GM21423 (cell line): ENCODE results near the gene PLCL1.

ENCODE experiments used
- ATAC-seq: cut with Tn5 transposase; IDR thresholded peaks from one replicate; pipeline ENCODE4 v1.9.1; 2021; ENCODE audit warnings: mild to moderate bottlenecking, moderate library complexity; ENCODE audit not compliant: unreplicated experiment

PLCL1 gene

DNA sequence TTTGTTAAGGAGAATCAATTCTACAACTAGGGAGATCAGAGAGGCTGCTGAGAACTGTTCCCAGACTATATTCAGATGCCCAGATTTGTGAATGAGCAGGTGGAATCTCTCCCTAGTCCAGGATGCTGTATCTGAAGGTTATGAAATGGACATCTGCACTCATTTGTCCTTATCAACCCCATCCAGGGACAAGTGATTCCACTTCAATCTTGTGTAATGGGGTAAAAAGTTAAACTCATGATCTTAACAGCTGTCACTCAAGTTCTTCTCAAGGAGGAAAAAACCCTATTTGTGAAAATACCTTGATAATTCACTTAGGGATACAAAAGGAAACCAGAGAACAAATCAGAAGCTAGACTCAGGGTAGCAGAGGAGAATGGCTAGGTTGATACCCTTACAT is 144.8 kb downstream of the PLCL1 start:
- ATAC-seq: no peak

- ATAC-seq: no peak
These were observed 145.6 kb downstream of the PLCL1 start for GRCh38 chr2:197950006-197950405.

DNA sequence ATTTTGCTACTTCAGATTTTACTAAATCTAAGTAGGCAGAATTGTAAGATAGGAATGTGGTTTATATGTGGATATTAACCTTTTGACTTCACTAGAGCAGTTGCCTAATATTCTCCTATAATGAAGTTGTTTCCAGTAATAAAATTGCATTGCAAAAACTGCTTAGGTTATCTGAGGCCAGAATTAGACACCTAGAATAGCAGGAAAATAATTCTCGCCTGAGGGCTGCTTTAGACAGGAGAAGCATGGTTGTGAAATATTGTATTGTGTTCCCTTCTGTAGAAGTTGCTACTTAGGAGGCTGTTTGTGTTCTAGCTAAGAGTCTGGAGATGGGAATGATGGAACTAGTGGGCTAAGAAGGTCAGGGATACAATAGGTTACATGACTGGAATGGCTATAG is 146.3 kb downstream of the PLCL1 start:
- no peak for ATAC-seq

- ATAC-seq: no peak
These were observed 148.3 kb downstream of the PLCL1 start for GRCh38 chr2:197952540-197953202.

- no peak for ATAC-seq
These were observed 149.9 kb downstream of the PLCL1 start for GRCh38 chr2:197954328-197954727.

GRCh38 chr2:197958592-197959150 is 154.3 kb downstream of the PLCL1 start:
- ATAC-seq: no peak

- ATAC-seq: no peak
These were observed 155.0 kb downstream of the PLCL1 start for GRCh38 chr2:197959383-197959782.

DNA sequence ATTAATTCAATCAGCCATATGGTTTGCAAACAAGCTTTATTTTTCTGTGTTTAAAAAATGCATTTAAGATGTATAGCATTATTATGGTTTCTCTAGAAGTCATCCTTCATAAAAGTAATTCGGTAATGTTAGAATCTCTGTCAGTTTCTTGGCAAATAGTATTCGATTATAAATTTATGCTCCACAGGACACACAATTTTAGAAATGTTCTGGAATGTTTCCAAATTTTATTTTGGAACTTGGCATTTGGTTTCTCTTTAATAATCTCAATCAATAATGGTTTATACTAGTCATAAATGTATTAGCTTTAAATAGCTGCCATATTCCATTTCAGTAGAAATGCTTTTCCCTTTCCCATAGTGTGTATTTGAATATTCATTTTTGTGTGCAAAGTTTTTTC is 156.4 kb downstream of the PLCL1 start:
- no peak for ATAC-seq

GRCh38 chr2:197964720-197965119 is 160.3 kb downstream of the PLCL1 start:
- no peak for ATAC-seq

GRCh38 chr2:197965756-197966155 is 161.4 kb downstream of the PLCL1 start:
- no peak for ATAC-seq

DNA sequence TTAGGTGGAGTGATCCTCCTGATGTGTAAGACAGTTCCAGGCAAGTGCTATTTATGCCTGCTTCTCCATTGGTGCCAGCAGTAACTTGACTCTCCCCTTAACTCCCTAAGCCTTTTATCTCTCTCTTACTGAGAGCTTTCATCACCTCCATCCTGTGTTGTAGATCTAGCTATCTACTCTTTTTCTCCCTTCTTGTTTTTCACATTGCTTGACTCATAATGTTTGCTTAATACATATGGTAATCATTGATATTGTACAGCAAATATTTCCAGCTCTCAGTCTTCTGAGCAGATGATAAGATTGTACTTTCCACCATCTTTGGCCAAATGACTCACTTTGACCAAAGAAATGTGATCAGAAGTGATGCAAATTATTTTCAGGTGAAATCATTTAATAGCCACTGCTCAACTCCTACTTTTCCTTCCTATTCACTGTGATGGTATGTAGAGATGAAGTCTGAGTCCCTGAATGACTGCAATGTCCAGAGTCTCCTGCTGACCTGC is 165.0 kb downstream of the PLCL1 start:
- ATAC-seq: no peak

- no peak for ATAC-seq
These were observed 167.7 kb downstream of the PLCL1 start for GRCh38 chr2:197972061-197972460.

DNA sequence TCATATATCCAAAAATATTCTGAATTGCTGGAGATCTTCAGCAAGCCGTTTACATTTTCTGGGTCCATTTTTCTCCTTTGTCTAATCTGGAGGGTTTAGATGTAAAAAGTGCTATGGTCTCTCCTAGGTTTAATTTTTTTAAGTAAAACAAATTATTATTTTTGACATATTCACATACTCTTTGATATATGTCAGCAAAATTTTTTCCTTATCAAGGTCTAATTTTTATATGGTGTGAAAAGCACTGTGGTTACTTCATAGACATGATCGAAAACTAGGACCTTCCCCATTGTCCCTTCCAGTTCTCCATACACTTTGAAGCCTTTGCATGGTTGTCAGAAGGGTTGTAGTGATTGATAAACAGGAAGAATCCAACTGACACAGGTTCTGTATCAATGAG is 168.2 kb downstream of the PLCL1 start:
- no peak for ATAC-seq

DNA sequence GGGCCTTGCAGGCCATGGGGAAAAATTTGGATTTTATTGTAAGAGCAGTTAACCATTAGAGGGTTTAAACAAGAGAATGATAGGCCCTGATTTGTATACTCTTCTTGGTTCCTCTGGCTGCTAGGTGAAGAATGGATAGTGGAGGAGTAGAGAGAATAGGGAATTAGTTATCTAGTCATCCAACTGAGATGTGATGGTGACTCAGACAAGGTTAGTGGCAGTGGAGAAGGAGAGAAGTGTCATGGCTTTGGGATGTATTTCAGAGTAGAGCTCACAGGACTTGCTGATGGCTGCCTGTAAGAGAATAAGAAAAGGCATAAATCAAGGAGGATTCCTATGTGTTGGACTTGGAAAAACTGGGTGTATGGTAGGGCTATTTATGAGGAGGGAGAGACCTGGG is 169.4 kb downstream of the PLCL1 start:
- no peak for ATAC-seq

- ATAC-seq: no peak
These were observed 171.6 kb downstream of the PLCL1 start for GRCh38 chr2:197975931-197976519.

GRCh38 chr2:197978971-197979370 is 174.6 kb downstream of the PLCL1 start:
- ATAC-seq: no peak

- ATAC-seq: no peak
These were observed 178.2 kb downstream of the PLCL1 start for GRCh38 chr2:197982565-197982964.

- ATAC-seq: no peak
These were observed 180.7 kb downstream of the PLCL1 start for GRCh38 chr2:197985029-197985638.

DNA sequence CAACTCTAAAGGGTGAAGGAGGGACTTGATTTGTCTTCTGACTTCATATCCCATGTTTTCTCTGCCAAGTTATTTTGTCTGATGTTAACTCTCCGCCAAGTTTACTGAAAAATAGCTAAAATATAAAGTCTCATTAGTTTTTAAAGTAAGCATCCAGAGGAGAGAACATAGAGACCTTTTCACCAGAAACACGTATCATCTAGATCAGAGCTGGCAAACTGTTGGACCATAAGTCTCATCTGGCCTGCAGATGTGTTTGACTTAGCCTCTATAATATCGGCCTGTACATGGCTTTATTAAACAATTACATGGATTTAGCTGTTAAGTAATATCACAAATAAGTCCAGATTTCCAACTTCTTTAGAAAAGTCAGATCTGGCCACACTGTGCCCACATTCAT is 182.6 kb downstream of the PLCL1 start:
- no peak for ATAC-seq

GRCh38 chr2:197990356-197990755 is 186.0 kb downstream of the PLCL1 start:
- ATAC-seq: no peak

DNA sequence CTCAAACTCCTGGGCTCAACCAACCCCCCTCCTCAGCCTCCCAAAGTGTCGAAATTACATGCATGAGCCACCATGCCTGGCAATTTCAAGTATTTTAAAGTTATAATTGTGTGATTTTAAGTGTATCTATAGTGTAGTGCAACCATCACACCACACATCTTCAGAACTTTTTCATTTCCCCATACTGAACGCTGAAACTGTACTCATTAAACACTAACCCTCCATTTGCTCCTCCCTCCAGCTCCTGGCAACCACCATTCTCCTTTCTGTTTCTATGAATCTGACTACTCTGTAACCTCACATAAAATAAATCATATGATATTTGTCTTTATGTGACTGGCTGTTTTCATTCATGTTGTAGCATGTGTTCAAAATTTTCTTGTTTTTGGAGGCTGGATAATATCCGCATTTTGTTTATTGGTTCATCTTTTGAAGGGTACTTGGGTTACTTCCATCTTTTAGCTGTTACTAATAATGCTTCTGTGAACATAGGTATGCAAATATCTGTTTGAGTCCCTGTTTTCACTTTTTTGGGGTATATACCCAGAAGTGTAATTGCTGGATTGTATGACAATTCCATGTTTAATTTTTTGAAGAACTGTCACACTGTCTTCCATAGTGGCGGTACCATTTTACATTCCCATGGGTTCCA is 188.2 kb downstream of the PLCL1 start:
- ATAC-seq: peak; percentile 88
